Stimulated activated naive CD4-positive, alpha-beta T cell treated with Interleukin-2 at 50 U/mL for 16 hours (primary cell): Measurements from ENCODE around the gene PPARG.
A peak's percentile ranks its signal among the peaks of the same experiment; 100 is the strongest.

Experiments
- DNase-seq: peaks from one replicate; lab custom pipeline; 2025; lab: John Stamatoyannopoulos, UW

Gene PPARG

GRCh38 chr3:12415014-12415680 lies 126.3 kb downstream of the PPARG start:
- DNase-seq: no peak

- DNase-seq: no peak
These were observed 127.9 kb downstream of the PPARG start for GRCh38 chr3:12416731-12417130.

- no peak for DNase-seq
These were observed 131.5 kb downstream of the PPARG start for GRCh38 chr3:12420393-12420792.

- no peak for DNase-seq
These were observed 132.3 kb downstream of the PPARG start for GRCh38 chr3:12421132-12421531.

DNA sequence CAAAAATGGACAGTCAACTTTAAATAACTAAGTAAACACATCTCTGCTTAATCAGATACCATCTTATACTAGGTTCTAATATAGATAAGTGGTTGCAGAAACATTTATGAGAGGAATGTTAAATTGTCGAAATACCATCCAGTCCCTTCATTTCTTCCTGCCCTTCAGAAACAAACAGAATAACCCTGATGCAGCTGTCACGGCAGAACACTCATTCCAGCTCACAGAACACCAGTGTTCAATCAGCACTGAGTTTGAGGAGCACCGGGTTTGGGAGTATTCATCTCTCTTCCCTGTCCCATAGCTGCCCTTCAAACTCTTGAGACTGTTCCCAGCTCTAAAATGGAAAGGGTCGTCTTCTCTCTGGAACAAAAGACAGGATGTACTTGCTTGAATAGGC lies 134.3 kb downstream of the PPARG start:
- no peak for DNase-seq

- peak; percentile 10 for DNase-seq
These were observed 135.2 kb downstream of the PPARG start for GRCh38 chr3:12423918-12424630.

- DNase-seq: no peak
These were observed 135.9 kb downstream of the PPARG start for GRCh38 chr3:12424635-12425319.

DNA sequence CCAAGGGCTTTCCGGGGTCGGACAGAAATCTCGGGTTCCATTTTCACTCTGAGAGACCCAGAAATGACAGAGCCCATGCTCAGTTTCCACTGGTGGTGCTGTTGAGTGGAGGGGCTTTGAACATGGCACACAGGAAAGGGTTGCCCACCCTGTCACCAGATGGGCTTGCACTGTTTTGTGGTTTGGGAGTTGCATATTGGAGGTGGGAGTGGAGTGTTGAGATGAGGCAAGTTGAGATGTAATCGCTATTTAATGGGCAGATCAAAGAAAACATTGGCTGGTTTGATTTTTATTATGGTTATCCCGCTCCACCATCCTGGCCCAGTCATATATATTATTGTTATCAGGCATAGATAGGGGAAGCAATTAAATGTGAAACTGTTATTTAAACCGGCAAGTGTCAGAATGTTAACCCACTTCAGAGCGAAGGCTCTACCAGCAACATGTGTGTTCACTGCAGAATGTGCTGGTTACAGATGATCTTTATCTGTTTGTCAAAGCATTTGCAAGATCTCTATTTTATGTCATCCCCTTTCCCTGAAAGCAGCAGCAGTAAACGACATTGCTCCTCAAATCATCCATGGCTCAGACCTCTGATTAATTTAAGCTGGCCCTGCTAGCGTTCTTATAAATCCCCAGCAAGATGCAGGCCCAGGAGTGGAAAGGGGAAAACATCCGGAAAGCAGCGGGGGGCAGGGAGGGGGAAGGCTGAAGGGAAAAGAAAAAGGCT lies 137.1 kb downstream of the PPARG start:
- DNase-seq: no peak

DNA sequence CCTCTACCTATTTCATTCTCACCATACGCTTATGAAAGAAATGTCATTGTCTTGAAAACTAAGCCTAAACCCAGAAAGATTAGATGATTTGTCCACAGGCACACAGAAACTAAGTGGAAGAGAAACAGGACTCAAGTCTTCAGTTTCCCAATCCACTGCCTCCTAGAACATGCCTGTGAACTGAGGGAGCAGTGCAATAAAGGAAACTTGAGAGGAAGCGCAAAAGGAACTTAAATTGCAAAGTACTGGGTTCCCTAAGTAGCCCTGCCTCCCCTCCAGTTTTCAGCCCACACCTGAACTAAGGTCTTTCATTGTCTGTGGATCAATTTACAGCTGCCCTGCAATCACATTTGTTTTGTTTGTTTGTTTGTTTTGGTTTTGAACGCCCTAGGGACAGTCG lies 138.7 kb downstream of the PPARG start:
- no peak for DNase-seq

DNA sequence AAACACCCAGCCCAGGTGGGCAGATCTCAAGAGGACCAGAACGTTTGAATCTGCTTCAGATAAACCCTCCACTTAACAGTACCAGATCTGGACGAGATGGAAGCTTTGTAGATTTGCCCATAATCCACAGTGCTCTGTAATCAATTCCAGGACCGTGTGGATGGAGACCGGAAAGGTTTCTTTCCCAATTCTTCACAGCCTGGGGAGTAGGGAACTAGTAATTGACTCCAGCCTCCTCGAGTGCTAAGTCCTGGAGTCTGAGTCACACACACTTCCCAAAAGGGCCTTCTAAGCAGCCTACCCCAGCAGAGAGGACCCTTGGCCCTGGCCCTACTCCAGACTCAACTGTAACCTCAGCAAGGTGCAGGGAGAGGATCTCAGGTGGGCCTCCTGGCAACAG lies 139.3 kb downstream of the PPARG start:
- DNase-seq: no peak

DNA sequence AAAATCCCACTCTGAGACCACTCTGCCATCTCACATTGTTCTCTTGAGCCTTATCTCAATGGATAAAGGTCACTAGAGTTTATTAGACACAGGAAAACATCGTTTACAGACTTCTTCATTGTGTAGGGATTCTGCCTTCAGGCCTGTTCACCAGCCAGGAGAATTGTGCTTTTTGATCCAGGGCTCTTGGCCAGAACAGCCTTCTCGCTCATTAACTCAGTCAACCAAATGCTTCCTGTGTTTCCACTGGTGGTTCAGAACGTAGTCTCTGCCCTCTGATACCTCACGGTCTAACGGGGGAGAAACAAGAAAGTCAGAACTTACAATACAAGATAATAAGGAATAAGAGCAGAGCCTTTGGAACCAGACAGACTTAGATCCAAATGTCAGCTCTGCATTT lies 141.2 kb downstream of the PPARG start:
- no peak for DNase-seq

- no peak for DNase-seq
These were observed 145.0 kb downstream of the PPARG start for GRCh38 chr3:12433823-12434222.

DNA sequence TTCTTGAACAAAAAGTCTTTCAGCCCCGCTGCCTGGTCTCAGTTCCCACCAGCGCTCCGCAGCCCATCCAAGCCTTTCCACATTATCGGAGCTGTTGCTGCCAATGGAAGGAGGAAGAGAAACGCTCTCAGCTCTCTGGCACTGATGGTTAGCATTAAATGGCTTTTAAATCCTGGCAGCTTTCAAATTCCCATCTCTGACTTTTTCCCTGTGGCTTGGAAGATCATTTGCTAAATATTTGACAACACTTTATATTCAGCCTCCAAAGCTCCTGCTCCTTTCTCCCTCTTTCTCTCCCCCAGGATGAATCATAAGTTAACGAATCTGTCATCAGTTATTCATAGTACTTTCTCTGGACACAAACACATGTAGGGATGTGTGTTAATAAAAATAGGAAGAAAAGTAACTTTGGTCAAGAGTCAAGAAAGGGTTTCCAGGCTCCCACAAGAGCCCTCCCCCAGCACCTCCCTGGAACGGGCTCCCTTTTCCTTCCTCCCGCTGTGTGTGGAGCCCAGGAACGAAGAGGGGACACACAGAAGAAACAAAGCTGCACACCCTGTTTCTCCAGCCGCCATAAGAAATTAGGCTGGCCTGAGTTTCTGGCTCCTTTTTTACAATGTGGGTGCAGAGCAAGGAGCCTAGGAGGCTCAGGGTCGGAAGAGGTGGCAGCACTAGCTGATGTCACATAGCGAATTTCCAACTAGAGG lies 147.8 kb downstream of the PPARG start:
- DNase-seq: no peak

- no peak for DNase-seq
These were observed 148.3 kb downstream of the PPARG start for GRCh38 chr3:12437221-12437605.

GRCh38 chr3:12437861-12438260 lies 149.0 kb downstream of the PPARG start:
- DNase-seq: no peak

DNA sequence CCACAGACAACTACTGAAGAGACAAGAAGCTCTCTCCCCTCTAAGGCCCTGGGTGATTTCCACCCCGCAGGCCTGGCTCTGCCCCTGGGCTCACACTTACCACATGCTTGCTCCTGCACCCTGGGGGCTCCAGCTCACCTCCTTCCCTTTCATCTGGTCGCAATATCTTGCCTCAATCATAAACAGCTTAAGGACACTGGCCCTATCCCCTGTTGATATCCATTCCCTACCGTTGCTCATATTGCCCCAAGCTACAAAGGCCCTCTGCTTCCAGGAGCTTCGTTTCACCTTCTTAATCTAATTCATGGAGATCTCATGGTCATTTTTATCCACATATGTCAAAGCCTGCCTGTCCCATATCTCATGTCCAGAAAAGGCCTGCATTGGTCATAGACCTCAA lies 149.4 kb downstream of the PPARG start:
- DNase-seq: no peak

DNA sequence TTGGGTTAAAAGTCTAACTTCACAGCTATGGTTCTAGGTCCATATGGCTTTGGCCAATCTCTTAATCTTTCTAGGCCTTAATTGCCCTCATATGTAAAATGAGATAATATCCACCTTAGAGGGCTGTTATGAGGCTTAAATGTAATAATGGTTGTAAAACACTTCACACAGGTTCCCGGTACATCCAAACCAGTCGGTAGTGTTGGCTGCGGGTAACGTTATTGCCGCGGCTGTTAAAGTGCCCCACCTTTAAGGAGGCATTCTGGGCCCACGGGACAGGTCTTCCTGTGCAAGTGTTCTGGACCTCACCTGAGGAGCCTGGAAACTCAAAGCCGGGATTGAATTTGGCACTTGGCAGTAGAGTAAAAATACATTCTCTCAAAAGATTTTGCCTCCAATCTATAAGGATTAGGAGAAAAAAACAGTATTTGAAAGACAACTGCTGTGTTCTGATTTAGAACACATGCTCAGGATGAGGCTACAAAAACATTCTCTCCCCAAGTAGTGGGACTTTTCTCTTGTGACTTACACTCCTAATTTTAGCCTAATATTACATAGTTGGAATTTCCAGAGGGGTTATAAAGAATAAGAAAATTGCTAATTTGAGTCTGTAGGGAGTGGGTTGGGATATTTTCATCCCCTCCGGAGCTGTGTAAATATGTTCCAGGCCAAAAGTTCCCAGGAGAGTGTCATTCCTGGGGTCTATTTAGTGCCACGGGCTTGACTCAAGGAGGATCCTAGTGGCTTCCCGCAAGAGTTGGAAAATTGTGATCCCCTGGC lies 150.5 kb downstream of the PPARG start:
- DNase-seq: no peak

DNA sequence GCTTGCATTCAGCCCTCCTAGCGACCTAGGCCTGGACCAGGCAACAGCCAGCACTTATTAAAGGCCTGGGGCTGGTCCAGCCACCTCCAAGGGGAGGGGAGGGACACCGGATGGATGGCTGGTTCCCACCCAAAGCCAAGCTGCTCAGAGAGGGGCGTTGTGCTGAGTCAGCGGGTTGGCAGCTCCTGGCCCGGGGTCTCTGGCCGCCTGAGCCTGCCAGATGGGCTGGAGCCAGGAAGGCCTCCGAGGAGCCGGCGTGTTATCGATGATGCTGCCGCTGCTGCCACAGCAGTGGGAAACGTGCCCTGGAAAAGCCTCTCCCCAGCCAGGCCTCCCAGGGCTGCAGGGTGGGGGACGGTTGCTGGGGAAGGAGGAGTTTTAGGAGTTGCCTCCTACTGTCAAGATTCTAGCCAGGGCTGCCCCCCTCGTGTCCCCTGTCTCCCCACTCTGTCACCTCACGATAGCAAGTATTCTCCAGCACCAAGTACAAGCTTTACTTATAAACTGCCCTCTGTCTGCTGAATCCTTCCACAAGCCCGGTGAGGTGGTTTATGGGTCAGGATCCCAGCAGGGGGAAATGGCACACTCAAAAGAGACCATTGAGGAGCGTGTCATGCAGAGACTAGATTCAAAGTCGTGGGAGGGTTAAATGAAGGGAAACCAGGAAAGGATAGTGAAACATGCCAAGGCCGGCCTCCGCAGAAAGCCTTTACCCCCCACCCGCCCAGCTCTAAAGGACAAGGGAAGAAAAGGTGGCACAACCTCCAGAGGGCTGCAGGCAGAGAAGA lies 152.3 kb downstream of the PPARG start:
- no peak for DNase-seq

- DNase-seq: no peak
These were observed 154.0 kb downstream of the PPARG start for GRCh38 chr3:12442654-12443501.
